Fibroblast of skin of scalp (primary cell): Measurements from ENCODE around the gene RAC2.
A peak's percentile ranks its signal among the peaks of the same experiment; 100 is the strongest.
"Not testable (repeated sequence)": the region's sequence is repeated elsewhere in the genome, so short reads cannot be mapped to it uniquely, and the experiment has no call there.

Experiments
- DNase-seq: peaks from one replicate; pipeline ENCODE4 v3.0.0-alpha.2; 2013

RAC2 gene

GRCh38 chr22:37203354-37204044 lies 40.6 kb downstream of the RAC2 start:
- DNase-seq, result no peak

- no peak for DNase-seq
Observed at GRCh38 chr22:37202716-37203115, 41.4 kb downstream of the RAC2 start.

- DNase-seq, result no peak
Observed at GRCh38 chr22:37202001-37202555, 42.0 kb downstream of the RAC2 start.

- DNase-seq, result not testable (repeated sequence)
Observed at GRCh38 chr22:37201443-37201820, 42.6 kb downstream of the RAC2 start.

GRCh38 chr22:37199760-37200108 lies 44.3 kb downstream of the RAC2 start:
- DNase-seq, result no peak

GRCh38 chr22:37199103-37199759 lies 44.8 kb downstream of the RAC2 start:
- DNase-seq, result peak; percentile 97

- peak; percentile 72 for DNase-seq
Observed at GRCh38 chr22:37198258-37199102, 45.6 kb downstream of the RAC2 start.

- DNase-seq, result no peak
Observed at GRCh38 chr22:37197451-37198257, 46.4 kb downstream of the RAC2 start.

GRCh38 chr22:37196539-37197450 lies 47.3 kb downstream of the RAC2 start:
- peak; percentile 79 for DNase-seq

- no peak for DNase-seq
Observed at GRCh38 chr22:37195921-37196320, 48.1 kb downstream of the RAC2 start.

- DNase-seq, result no peak
Observed at GRCh38 chr22:37194750-37195149, 49.3 kb downstream of the RAC2 start.

GRCh38 chr22:37193629-37194191 lies 50.4 kb downstream of the RAC2 start:
- DNase-seq, result peak; percentile 47

GRCh38 chr22:37192741-37193140 lies 51.3 kb downstream of the RAC2 start:
- DNase-seq, result no peak

- no peak for DNase-seq
Observed at GRCh38 chr22:37192204-37192603, 51.9 kb downstream of the RAC2 start.

- no peak for DNase-seq
Observed at GRCh38 chr22:37190262-37190780, 53.7 kb downstream of the RAC2 start.

- DNase-seq, result peak; percentile 43
Observed at GRCh38 chr22:37188901-37189466, 55.1 kb downstream of the RAC2 start.

GRCh38 chr22:37187891-37188761 lies 55.9 kb downstream of the RAC2 start, which contains the start of gene C1QTNF6:
C1QTNF6 (minus strand) TSS chr22:37188247; CDS start chr22:37188213, 34 bp downstream.
- DNase-seq, result peak; percentile 63

- DNase-seq, result peak; percentile 54
Observed at GRCh38 chr22:37187552-37187890, 56.5 kb downstream of the RAC2 start.

GRCh38 chr22:37186997-37187522 lies 57.0 kb downstream of the RAC2 start:
- peak; percentile 27 for DNase-seq
